WTC11 (cell line): ENCODE results near the gene LPIN2.

Experiments used
- ESRRA ChIP-seq: sonication (generic); formaldehyde crosslinking; IDR thresholded peaks from 2 replicates; pipeline ENCODE4 v1.8.1; 2022; ENCODE audit warnings: mild to moderate bottlenecking, missing genetic modification reagents, borderline replicate concordance
- FOXJ3 ChIP-seq: sonication (generic); formaldehyde crosslinking; IDR thresholded peaks from 2 replicates; pipeline ENCODE4 v1.9.0; 2021; ENCODE audit warnings: missing genetic modification reagents, mild to moderate bottlenecking, borderline replicate concordance
- TF ChIP-seq, protein P1 (sequence below): fragments of 250-450 bp; sonication (Bioruptor Pico); IDR thresholded peaks from 2 replicates; pipeline ENCODE4 v1.8.0; 2021; ENCODE audit warnings: mild to moderate bottlenecking
- TF ChIP-seq, protein P2 (sequence below): fragments of 200-600 bp; IDR thresholded peaks from 2 replicates; pipeline ENCODE4 v1.8.0; 2022; ENCODE audit warnings: antibody characterized with exemption
- TF ChIP-seq, protein P3 (sequence below): sonication (generic); formaldehyde crosslinking; conservative IDR thresholded peaks from 2 replicates; pipeline ENCODE4 v1.8.1; 2022; ENCODE audit warnings: mild to moderate bottlenecking, missing genetic modification reagents

DNA sequence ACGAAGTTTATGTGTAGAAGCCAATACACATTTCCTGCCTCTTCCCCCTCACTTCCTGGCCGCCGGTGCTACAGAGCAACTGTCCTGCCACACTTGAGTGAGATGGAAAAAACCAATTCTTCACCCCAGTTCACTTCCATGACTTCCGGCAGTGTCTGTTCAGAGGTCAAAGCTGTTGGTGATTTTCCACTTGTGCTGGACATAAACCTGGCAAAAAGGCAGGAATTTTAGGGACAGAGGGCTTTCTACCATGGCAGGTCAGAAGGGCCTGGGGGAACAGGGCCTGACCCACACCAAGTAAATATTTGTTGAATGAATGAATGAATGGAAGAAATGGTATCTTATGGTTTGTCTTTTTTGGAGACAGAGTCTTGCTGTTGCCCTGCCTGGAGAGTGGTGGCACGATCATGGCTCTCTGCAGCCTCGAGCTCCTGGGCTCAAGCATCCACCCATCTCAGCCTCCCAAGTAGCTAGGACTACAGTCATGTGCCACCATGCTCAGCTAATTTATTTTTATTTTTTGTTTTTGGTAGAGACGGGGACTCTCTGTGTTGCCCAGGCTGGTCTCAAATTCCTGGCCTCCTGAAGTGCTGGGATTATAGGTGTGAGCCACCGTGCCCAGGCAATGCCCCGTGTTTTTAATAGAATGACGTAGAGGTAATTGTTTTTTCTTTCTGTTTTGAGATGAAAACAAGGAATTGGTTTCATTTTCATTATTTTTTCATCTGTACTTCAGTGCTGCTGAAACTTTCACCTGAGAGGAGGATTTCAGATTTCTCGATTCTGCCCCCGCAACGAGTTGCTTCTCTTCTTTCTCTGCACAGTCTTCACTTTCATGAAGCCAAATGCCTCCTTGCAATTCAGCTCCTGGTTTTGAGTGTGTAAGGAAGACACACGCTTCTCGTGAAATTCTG lies 48.0 kb upstream of the LPIN2 start:
- TF ChIP-seq, protein P1, sequence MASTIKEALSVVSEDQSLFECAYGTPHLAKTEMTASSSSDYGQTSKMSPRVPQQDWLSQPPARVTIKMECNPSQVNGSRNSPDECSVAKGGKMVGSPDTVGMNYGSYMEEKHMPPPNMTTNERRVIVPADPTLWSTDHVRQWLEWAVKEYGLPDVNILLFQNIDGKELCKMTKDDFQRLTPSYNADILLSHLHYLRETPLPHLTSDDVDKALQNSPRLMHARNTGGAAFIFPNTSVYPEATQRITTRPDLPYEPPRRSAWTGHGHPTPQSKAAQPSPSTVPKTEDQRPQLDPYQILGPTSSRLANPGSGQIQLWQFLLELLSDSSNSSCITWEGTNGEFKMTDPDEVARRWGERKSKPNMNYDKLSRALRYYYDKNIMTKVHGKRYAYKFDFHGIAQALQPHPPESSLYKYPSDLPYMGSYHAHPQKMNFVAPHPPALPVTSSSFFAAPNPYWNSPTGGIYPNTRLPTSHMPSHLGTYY (CRISPR knock-in tag): no peak
- TF ChIP-seq, protein P2, sequence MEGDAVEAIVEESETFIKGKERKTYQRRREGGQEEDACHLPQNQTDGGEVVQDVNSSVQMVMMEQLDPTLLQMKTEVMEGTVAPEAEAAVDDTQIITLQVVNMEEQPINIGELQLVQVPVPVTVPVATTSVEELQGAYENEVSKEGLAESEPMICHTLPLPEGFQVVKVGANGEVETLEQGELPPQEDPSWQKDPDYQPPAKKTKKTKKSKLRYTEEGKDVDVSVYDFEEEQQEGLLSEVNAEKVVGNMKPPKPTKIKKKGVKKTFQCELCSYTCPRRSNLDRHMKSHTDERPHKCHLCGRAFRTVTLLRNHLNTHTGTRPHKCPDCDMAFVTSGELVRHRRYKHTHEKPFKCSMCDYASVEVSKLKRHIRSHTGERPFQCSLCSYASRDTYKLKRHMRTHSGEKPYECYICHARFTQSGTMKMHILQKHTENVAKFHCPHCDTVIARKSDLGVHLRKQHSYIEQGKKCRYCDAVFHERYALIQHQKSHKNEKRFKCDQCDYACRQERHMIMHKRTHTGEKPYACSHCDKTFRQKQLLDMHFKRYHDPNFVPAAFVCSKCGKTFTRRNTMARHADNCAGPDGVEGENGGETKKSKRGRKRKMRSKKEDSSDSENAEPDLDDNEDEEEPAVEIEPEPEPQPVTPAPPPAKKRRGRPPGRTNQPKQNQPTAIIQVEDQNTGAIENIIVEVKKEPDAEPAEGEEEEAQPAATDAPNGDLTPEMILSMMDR: no peak
- TF ChIP-seq ESRRA (no peak), FOXJ3 (no peak)
- TF ChIP-seq, protein P3, sequence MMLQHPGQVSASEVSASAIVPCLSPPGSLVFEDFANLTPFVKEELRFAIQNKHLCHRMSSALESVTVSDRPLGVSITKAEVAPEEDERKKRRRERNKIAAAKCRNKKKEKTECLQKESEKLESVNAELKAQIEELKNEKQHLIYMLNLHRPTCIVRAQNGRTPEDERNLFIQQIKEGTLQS (CRISPR knock-in tag): no peak
